Measurements from ENCODE around the gene MYO1F. TPM values are rescaled to one million over a fixed set of nuclear protein-coding genes. Genes with fewer than 3 reads are reported as not detected.
"Not testable (repeated sequence)": the region's sequence is repeated elsewhere in the genome, so short reads cannot be mapped to it uniquely, and the experiment has no call there.

Gene MYO1F
- 47.7 TPM for total RNA-seq
- long read RNA-seq, full-length matches to known transcripts = 12 of 54 reads
- long read RNA-seq, partial matches to known transcripts = 30 of 54 reads
- long read RNA-seq, other reads (novel, unspliced or antisense) = 12 of 54 reads

- no peak for DNase-seq (ENCODE audit: low spot score)
Measured at GRCh38 chr19:8577247-8577646, at the start of gene MYO1F. Gene MYO1F, minus strand, starts transcription at chr19:8577442. Its CDS starts 133 bp downstream, at chr19:8577309.

- no peak for DNase-seq (ENCODE audit: low spot score)
Measured at GRCh38 chr19:8626842-8627241, 49.6 kb upstream of the MYO1F start.

- DNase-seq (ENCODE audit: low spot score) = not testable (repeated sequence)
Measured at GRCh38 chr19:8622886-8623285, 45.6 kb upstream of the MYO1F start.

GRCh38 chr19:8618751-8619150, 41.5 kb upstream of the MYO1F start:
- DNase-seq (ENCODE audit: low spot score) = no peak

GRCh38 chr19:8617984-8618383, 40.7 kb upstream of the MYO1F start:
- DNase-seq (ENCODE audit: low spot score) = no peak

- DNase-seq (ENCODE audit: low spot score) = not testable (repeated sequence)
Measured at GRCh38 chr19:8617325-8617724, 40.1 kb upstream of the MYO1F start.

- DNase-seq (ENCODE audit: low spot score) = no peak
Measured at GRCh38 chr19:8616861-8617260, 39.6 kb upstream of the MYO1F start.

- no peak for DNase-seq (ENCODE audit: low spot score)
Measured at GRCh38 chr19:8615813-8616596, 38.8 kb upstream of the MYO1F start.

- no peak for DNase-seq (ENCODE audit: low spot score)
Measured at GRCh38 chr19:8615024-8615423, 37.8 kb upstream of the MYO1F start.

GRCh38 chr19:8614455-8614854, 37.2 kb upstream of the MYO1F start:
- DNase-seq (ENCODE audit: low spot score) = no peak

- no peak for DNase-seq (ENCODE audit: low spot score)
Measured at GRCh38 chr19:8612807-8613171, 35.5 kb upstream of the MYO1F start.

GRCh38 chr19:8611877-8612806, 34.9 kb upstream of the MYO1F start:
- DNase-seq (ENCODE audit: low spot score) = no peak

- DNase-seq (ENCODE audit: low spot score) = no peak
Measured at GRCh38 chr19:8611391-8611876, 34.2 kb upstream of the MYO1F start.

GRCh38 chr19:8610936-8611300, 33.7 kb upstream of the MYO1F start:
- DNase-seq (ENCODE audit: low spot score) = no peak

GRCh38 chr19:8610041-8610935, 33.0 kb upstream of the MYO1F start, which contains the start of gene ADAMTS10:
Gene ADAMTS10, minus strand, starts transcription at chr19:8610715. Its CDS starts 5,005 bp downstream, at chr19:8605710.
- DNase-seq (ENCODE audit: low spot score) = no peak

- DNase-seq (ENCODE audit: low spot score) = no peak
Measured at GRCh38 chr19:8609279-8610040, 32.2 kb upstream of the MYO1F start.

GRCh38 chr19:8608941-8609278, 31.7 kb upstream of the MYO1F start:
- no peak for DNase-seq (ENCODE audit: low spot score)

- no peak for DNase-seq (ENCODE audit: low spot score)
Measured at GRCh38 chr19:8607386-8607785, 30.1 kb upstream of the MYO1F start.

- DNase-seq (ENCODE audit: low spot score) = no peak
Measured at GRCh38 chr19:8605514-8605913, 28.3 kb upstream of the MYO1F start.

- DNase-seq (ENCODE audit: low spot score) = no peak
Measured at GRCh38 chr19:8601796-8602195, 24.6 kb upstream of the MYO1F start.

Measured in mesenteric fat pad (tissue), 1 donor.